SJSA1 (cell line): ENCODE results near the gene PANK3. TPM values are rescaled to one million over a fixed set of nuclear protein-coding genes. Genes with fewer than 3 reads are reported as not detected.
"Not testable (repeated sequence)": the region's sequence is repeated elsewhere in the genome, so short reads cannot be mapped to it uniquely, and the experiment has no call there.

Experiments
- DNase-seq, 2 experiments: peaks; one replicate each; pipeline ENCODE4 v3.0.0-alpha.2; 2015 to 2020; ENCODE audit warnings: low spot score in 2 of 2, low read depth in 1 of 2
- H3K27ac ChIP-seq: fragments of 250-450 bp; sonication (Bioruptor Pico); 2 replicates; pipeline ENCODE4 v1.5.1; 2020; ENCODE audit warnings: mild to moderate bottlenecking, moderate library complexity
- H3K27me3 ChIP-seq: fragments of 250-450 bp; sonication (Bioruptor Pico); replicated peaks from 2 replicates; pipeline ENCODE4 v1.5.1; 2020; ENCODE audit warnings: mild to moderate bottlenecking, moderate library complexity
- H3K36me3 ChIP-seq: fragments of 250-450 bp; sonication (Bioruptor Pico); 2 replicates; pipeline ENCODE4 v1.5.1; 2020; ENCODE audit warnings: mild to moderate bottlenecking
- H3K4me1 ChIP-seq: fragments of 250-450 bp; sonication (Bioruptor Pico); replicated peaks from 2 replicates; pipeline ENCODE4 v1.6.1; 2021; ENCODE audit warnings: mild to moderate bottlenecking
- H3K4me3 ChIP-seq: fragments of 250-450 bp; sonication (Bioruptor Pico); 2 replicates; pipeline ENCODE4 v1.5.1; 2020; ENCODE audit warnings: mild to moderate bottlenecking
- H3K9me3 ChIP-seq: fragments of 250-450 bp; sonication (Bioruptor Pico); replicated peaks from 2 replicates; pipeline ENCODE4 v1.5.1; 2020; ENCODE audit warnings: mild to moderate bottlenecking
- total RNA-seq: library from RNA; depleted of rRNA; stranded (reverse); fragments of >200 nt; shearing (Covaris generic); gene quantifications from 2 replicates; pipeline ENCODE4 v1.2.3, GENCODE V29; 2014

Gene PANK3
- total RNA-seq, 1 experiment from 2014 or later: 105 TPM

- Histone ChIP-seq H3K27me3 (no peaks in the 10 kb centered on the region), H3K4me3 (no peak overlapping the region), H3K9me3 (no peaks in the 10 kb centered on the region), H3K4me1 (peaks cover 10% of the 10 kb centered on the region), H3K36me3 (no peaks in the 10 kb centered on the region), H3K27ac (no peak overlapping the region)
- no peak for DNase-seq
Observed at GRCh38 chr5:168604436-168604835, 25.3 kb upstream of the PANK3 start.

GRCh38 chr5:168603746-168604145, 24.6 kb upstream of the PANK3 start:
- Histone ChIP-seq H3K4me1 (peaks cover 10% of the 10 kb centered on the region), H3K9me3 (no peaks in the 10 kb centered on the region), H3K27ac (no peak overlapping the region), H3K27me3 (no peaks in the 10 kb centered on the region), H3K4me3 (no peak overlapping the region), H3K36me3 (no peaks in the 10 kb centered on the region)
- DNase-seq: peak in 1 of 2 experiments; percentile 40

- Histone ChIP-seq H3K36me3 (no peaks in the 10 kb centered on the region), H3K4me1 (peaks cover 10% of the 10 kb centered on the region), H3K4me3 (no peak overlapping the region), H3K9me3 (no peaks in the 10 kb centered on the region), H3K27me3 (no peaks in the 10 kb centered on the region), H3K27ac (no peak overlapping the region)
- no peak for DNase-seq
Observed at GRCh38 chr5:168602517-168602916, 23.3 kb upstream of the PANK3 start.

- H3K36me3 ChIP-seq: no peaks in the 10 kb centered on the region
- H3K9me3 ChIP-seq: no peaks in the 10 kb centered on the region
- no peak overlapping the region for H3K4me3 ChIP-seq
- no peak for DNase-seq
- peaks cover 10% of the 10 kb centered on the region for H3K4me1 ChIP-seq
- H3K27me3 ChIP-seq: 0 out of 2 replicates have a peak, but pooled peaks cover 4% of the 10 kb centered on the region
- no peak overlapping the region for H3K27ac ChIP-seq
Observed at GRCh38 chr5:168601972-168602371, 22.8 kb upstream of the PANK3 start.

- Histone ChIP-seq H3K4me3 (no peak overlapping the region), H3K27me3 (0 out of 2 replicates have a peak, but pooled peaks cover 7% of the 10 kb centered on the region), H3K9me3 (no peaks in the 10 kb centered on the region), H3K4me1 (peaks cover 10% of the 10 kb centered on the region), H3K36me3 (no peaks in the 10 kb centered on the region), H3K27ac (no peak overlapping the region)
- DNase-seq: peak in 1 of 2 experiments; percentile 26
Observed at GRCh38 chr5:168600409-168600808, 21.2 kb upstream of the PANK3 start.

GRCh38 chr5:168599826-168600225, 20.7 kb upstream of the PANK3 start:
- H3K27ac ChIP-seq: no peak overlapping the region
- peaks cover 10% of the 10 kb centered on the region for H3K4me1 ChIP-seq
- no peaks in the 10 kb centered on the region for H3K36me3 ChIP-seq
- H3K9me3 ChIP-seq: no peaks in the 10 kb centered on the region
- no peak overlapping the region for H3K4me3 ChIP-seq
- no peak for DNase-seq
- 0 out of 2 replicates have a peak, but pooled peaks cover 7% of the 10 kb centered on the region for H3K27me3 ChIP-seq

- H3K36me3 ChIP-seq: no peaks in the 10 kb centered on the region
- peaks cover 4% of the 10 kb centered on the region for H3K4me1 ChIP-seq
- no peak overlapping the region for H3K4me3 ChIP-seq
- H3K9me3 ChIP-seq: no peaks in the 10 kb centered on the region
- no peak overlapping the region for H3K27ac ChIP-seq
- peaks cover 7% of the 10 kb centered on the region; the same call in 1 of the 2 replicates for H3K27me3 ChIP-seq
- DNase-seq: peak in 1 of 2 experiments; percentile 12
Observed at GRCh38 chr5:168598639-168599038, 19.5 kb upstream of the PANK3 start.

GRCh38 chr5:168596927-168597326, 17.8 kb upstream of the PANK3 start:
- Histone ChIP-seq H3K27ac (no peak overlapping the region), H3K4me1 (no peaks in the 10 kb centered on the region), H3K36me3 (no peaks in the 10 kb centered on the region), H3K27me3 (peaks cover 7% of the 10 kb centered on the region; the same call in 1 of the 2 replicates), H3K9me3 (no peaks in the 10 kb centered on the region), H3K4me3 (no peak overlapping the region)
- DNase-seq: peak in 1 of 2 experiments; percentile 3

GRCh38 chr5:168596122-168596521, 17.0 kb upstream of the PANK3 start:
- not testable (repeated sequence) for H3K27ac ChIP-seq, H3K4me3 ChIP-seq, H3K27me3 ChIP-seq, H3K36me3 ChIP-seq, DNase-seq, H3K9me3 ChIP-seq, H3K4me1 ChIP-seq

GRCh38 chr5:168592014-168592368, 12.8 kb upstream of the PANK3 start:
- Histone ChIP-seq H3K4me1 (peaks cover 8% of the 10 kb centered on the region; the same call in 1 of the 2 replicates), H3K9me3 (no peaks in the 10 kb centered on the region), H3K27ac (no peak overlapping the region), H3K27me3 (peaks cover 6% of the 10 kb centered on the region; the same call in 1 of the 2 replicates), H3K4me3 (no peak overlapping the region), H3K36me3 (no peaks in the 10 kb centered on the region)
- DNase-seq: no peak

- no peak for DNase-seq
- no peak overlapping the region for H3K27ac ChIP-seq
- no peaks in the 10 kb centered on the region for H3K36me3 ChIP-seq
- peaks cover 2% of the 10 kb centered on the region; the same call in 1 of the 2 replicates for H3K27me3 ChIP-seq
- peaks cover 8% of the 10 kb centered on the region; the same call in 1 of the 2 replicates for H3K4me1 ChIP-seq
- no peaks in the 10 kb centered on the region for H3K9me3 ChIP-seq
- H3K4me3 ChIP-seq: no peak overlapping the region
Observed at GRCh38 chr5:168591302-168592013, 12.3 kb upstream of the PANK3 start.

- Histone ChIP-seq H3K4me1 (peaks cover 8% of the 10 kb centered on the region; the same call in 1 of the 2 replicates), H3K36me3 (no peaks in the 10 kb centered on the region), H3K27me3 (peaks cover 3% of the 10 kb centered on the region; the same call in 1 of the 2 replicates), H3K27ac (no peak overlapping the region), H3K4me3 (no peak overlapping the region), H3K9me3 (no peaks in the 10 kb centered on the region)
- DNase-seq: no peak
Observed at GRCh38 chr5:168590666-168591065, 11.5 kb upstream of the PANK3 start.

GRCh38 chr5:168587987-168588386, 8.8 kb upstream of the PANK3 start:
- H3K36me3 ChIP-seq: no peaks in the 10 kb centered on the region
- DNase-seq: no peak
- H3K4me3 ChIP-seq: no peak overlapping the region
- H3K9me3 ChIP-seq: no peaks in the 10 kb centered on the region
- H3K4me1 ChIP-seq: peaks cover 8% of the 10 kb centered on the region; the same call in 1 of the 2 replicates
- no peak overlapping the region for H3K27ac ChIP-seq
- H3K27me3 ChIP-seq: peaks cover 4% of the 10 kb centered on the region; the same call in 1 of the 2 replicates

GRCh38 chr5:168585119-168585856, 6.1 kb upstream of the PANK3 start:
- peaks cover 4% of the 10 kb centered on the region; the same call in 1 of the 2 replicates for H3K27me3 ChIP-seq
- no peak overlapping the region for H3K4me3 ChIP-seq
- H3K36me3 ChIP-seq: no peaks in the 10 kb centered on the region
- H3K9me3 ChIP-seq: no peaks in the 10 kb centered on the region
- no peak overlapping the region for H3K27ac ChIP-seq
- DNase-seq: no peak
- peaks cover 9% of the 10 kb centered on the region for H3K4me1 ChIP-seq
